ENCODE results near the gene CCDC137.

DNA sequence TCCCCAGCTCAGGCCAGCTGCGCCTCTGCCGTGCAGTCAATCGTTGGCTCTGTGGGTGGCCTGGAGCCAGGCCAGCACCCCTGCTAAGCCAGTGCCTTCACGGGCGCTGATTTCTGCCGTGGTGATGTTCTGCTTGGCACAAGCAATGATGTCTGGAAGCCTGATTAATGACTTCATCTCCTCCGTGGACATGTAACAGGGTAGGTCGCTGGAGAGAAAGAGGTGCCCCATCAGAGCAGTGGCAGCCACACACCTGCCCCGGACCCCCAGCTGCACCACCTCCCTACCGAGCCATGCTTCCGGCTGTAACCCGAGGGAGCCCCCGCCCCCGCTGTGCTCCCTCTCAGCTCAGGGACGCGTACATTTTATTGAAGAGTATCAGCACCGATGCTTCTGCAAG is 15.1 kb downstream of the CCDC137 start:
- TF ChIP-seq, protein P1, sequence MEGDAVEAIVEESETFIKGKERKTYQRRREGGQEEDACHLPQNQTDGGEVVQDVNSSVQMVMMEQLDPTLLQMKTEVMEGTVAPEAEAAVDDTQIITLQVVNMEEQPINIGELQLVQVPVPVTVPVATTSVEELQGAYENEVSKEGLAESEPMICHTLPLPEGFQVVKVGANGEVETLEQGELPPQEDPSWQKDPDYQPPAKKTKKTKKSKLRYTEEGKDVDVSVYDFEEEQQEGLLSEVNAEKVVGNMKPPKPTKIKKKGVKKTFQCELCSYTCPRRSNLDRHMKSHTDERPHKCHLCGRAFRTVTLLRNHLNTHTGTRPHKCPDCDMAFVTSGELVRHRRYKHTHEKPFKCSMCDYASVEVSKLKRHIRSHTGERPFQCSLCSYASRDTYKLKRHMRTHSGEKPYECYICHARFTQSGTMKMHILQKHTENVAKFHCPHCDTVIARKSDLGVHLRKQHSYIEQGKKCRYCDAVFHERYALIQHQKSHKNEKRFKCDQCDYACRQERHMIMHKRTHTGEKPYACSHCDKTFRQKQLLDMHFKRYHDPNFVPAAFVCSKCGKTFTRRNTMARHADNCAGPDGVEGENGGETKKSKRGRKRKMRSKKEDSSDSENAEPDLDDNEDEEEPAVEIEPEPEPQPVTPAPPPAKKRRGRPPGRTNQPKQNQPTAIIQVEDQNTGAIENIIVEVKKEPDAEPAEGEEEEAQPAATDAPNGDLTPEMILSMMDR (IDR thresholded peaks at IDR 0.05; ENCODE audit: low read length) = no peak
- TF ChIP-seq EZH2 (IDR thresholded peaks at IDR 0.05; ENCODE audit: borderline replicate concordance, low read length) = no peak
